GM12878 (cell line): ENCODE data around the gene ECI1. TPM values are rescaled to one million over a fixed set of nuclear protein-coding genes. Genes with fewer than 3 reads are reported as not detected.

Source experiments
- ATAC-seq: fragments of 200-7000 bp; cut with Tn5 transposase; 3 replicates; pipeline ENCODE4 v1.9.1; 2020; ENCODE audit warnings: mild to moderate bottlenecking, moderate library complexity
- BruUV-seq: library from RNA; stranded (reverse); fragments of 400-500 nt; replicated peaks from 2 replicates; lab custom pipeline; 2021; lab: Mats Ljungman, UMichigan
- CTCF ChIA-PET: fragments of 300-600 bp; sonication (Branson Sonifier 250); formaldehyde crosslinking; extraction: SDS; loops from one replicate; lab custom pipeline; 2021; ENCODE audit warnings: inconsistent platforms; lab: Yijun Ruan, JAX
- POLR2A ChIA-PET: fragments of 350-600 bp; formaldehyde crosslinking; extraction: SDS; loops from one replicate; lab custom pipeline; 2021; ENCODE audit warnings: inconsistent platforms; lab: Charles Lee
- RAD21 ChIA-PET: fragments of 300-600 bp; sonication (Branson Sonifier 250); formaldehyde crosslinking; loops from one replicate; lab custom pipeline; 2023; ENCODE audit warnings: antibody characterized with exemption; ENCODE audit not compliant: unreplicated experiment; lab: Charles Lee
- SMC1A ChIA-PET: fragments of 300-600 bp; sonication (Branson Sonifier 250); formaldehyde crosslinking; loops from one replicate; lab custom pipeline; 2023; ENCODE audit not compliant: unreplicated experiment, uncharacterized antibody; lab: Charles Lee
- DNase-seq: peaks from one replicate; pipeline ENCODE4 v3.0.0-alpha.2; 2011; ENCODE audit warnings: low read depth, low spot score
- FAIRE-seq: peaks from 3 replicates; lab custom pipeline; 2011; peaks lifted over from hg19 to GRCh38; lab: Jason Lieb, UNC
- H2AFZ ChIP-seq: 2 replicates; pipeline ENCODE4 v1.6.0; 2011; ENCODE audit warnings: low read depth, low read length, control low read depth; ENCODE audit not compliant: control insufficient read depth
- H3K27ac ChIP-seq: 2 replicates; pipeline ENCODE4 v1.5.1; 2011; ENCODE audit warnings: control low read depth; ENCODE audit not compliant: control insufficient read depth, insufficient read depth
- H3K27me3 ChIP-seq, 2 experiments: replicated peaks in 1 of 2; 2 replicates each; pipeline versions ENCODE4 v1.6.0 to v1.6.1; 2011; ENCODE audit warnings: low read length in 1 of 2; ENCODE audit not compliant: control insufficient read depth in 2 of 2, insufficient read depth in 2 of 2
- H3K36me3 ChIP-seq, 2 experiments: 2 replicates each; pipeline ENCODE4 v1.5.1; 2011; ENCODE audit warnings: low read length in 1 of 2; ENCODE audit not compliant: control insufficient read depth in 2 of 2, insufficient read depth in 2 of 2
- H3K4me1 ChIP-seq: 2 replicates; pipeline ENCODE4 v1.6.1; 2011; ENCODE audit warnings: mild to moderate bottlenecking, low read length, moderate library complexity, mixed read lengths; ENCODE audit not compliant: control insufficient read depth, insufficient read depth
- H3K4me2 ChIP-seq: 2 replicates; pipeline ENCODE4 v1.6.0; 2011; ENCODE audit warnings: control low read depth; ENCODE audit not compliant: control insufficient read depth, insufficient read depth
- H3K4me3 ChIP-seq: fragments of 200-600 bp; sonication (generic); 2 replicates; pipeline ENCODE4 v1.5.1; 2016
- H3K79me2 ChIP-seq: 2 replicates; pipeline ENCODE4 v1.6.0; 2011; ENCODE audit warnings: low read length; ENCODE audit not compliant: control insufficient read depth, insufficient read depth
- H3K9ac ChIP-seq: 2 replicates; pipeline ENCODE4 v1.8.0; 2011; ENCODE audit warnings: low read length, control low read depth, mixed read lengths; ENCODE audit not compliant: control insufficient read depth, insufficient read depth
- H3K9me3 ChIP-seq: replicated peaks from 3 replicates; pipeline ENCODE4 v1.5.1; 2011; ENCODE audit warnings: mild to moderate bottlenecking, low read length; ENCODE audit not compliant: control insufficient read depth, insufficient read depth
- H4K20me1 ChIP-seq: 2 replicates; pipeline ENCODE4 v1.6.0; 2011; ENCODE audit not compliant: control insufficient read depth, insufficient read depth
- BACH1 ChIP-seq: fragments of 450-650 bp; IDR thresholded peaks from 2 replicates; pipeline ENCODE4 v1.6.1; 2017; ENCODE audit warnings: mild to moderate bottlenecking, borderline replicate concordance
- BMI1 ChIP-seq: fragments of 450-650 bp; IDR thresholded peaks from 2 replicates; pipeline ENCODE4 v1.6.1; 2016; ENCODE audit warnings: mild to moderate bottlenecking, moderate library complexity, borderline replicate concordance
- CHD1 ChIP-seq: IDR thresholded peaks from 2 replicates; pipeline ENCODE4 v1.6.1; 2012; ENCODE audit warnings: low read depth, low read length, improper control_type of control experiment
- HDGF ChIP-seq: fragments of 450-650 bp; IDR thresholded peaks from 2 replicates; pipeline ENCODE4 v1.6.1; 2016; ENCODE audit warnings: antibody characterized with exemption
- IRF5 ChIP-seq: fragments of 450-650 bp; IDR thresholded peaks from 2 replicates; pipeline ENCODE4 v1.6.1; 2017; ENCODE audit warnings: borderline replicate concordance
- JUNB ChIP-seq: IDR thresholded peaks from 2 replicates; pipeline ENCODE4 v1.6.1; 2016; ENCODE audit warnings: antibody characterized with exemption, mild to moderate bottlenecking
- RAD21 ChIP-seq: IDR thresholded peaks from 2 replicates; pipeline ENCODE4 v1.6.1; 2011; ENCODE audit warnings: mild to moderate bottlenecking, low read depth, low read length, moderate library complexity; ENCODE audit not compliant: insufficient read depth
- SPI1 ChIP-seq: IDR thresholded peaks from 2 replicates; pipeline ENCODE4 v1.6.1; 2011; ENCODE audit warnings: low read depth, mild to moderate bottlenecking, low read length, moderate library complexity, borderline replicate concordance; ENCODE audit not compliant: insufficient read depth
- SUZ12 ChIP-seq: fragments of 200-600 bp; sonication (generic); IDR thresholded peaks from one replicate; pipeline ENCODE4 v1.6.1; 2018; ENCODE audit warnings: antibody characterized with exemption, mild to moderate bottlenecking; ENCODE audit not compliant: unreplicated experiment
- ZNF207 ChIP-seq: fragments of 450-650 bp; IDR thresholded peaks from 2 replicates; pipeline ENCODE4 v1.6.1; 2014; ENCODE audit warnings: antibody characterized with exemption, mild to moderate bottlenecking, borderline replicate concordance
- ZSCAN29 ChIP-seq: fragments of 450-650 bp; IDR thresholded peaks from 2 replicates; pipeline ENCODE4 v1.6.1; 2017; ENCODE audit warnings: mild to moderate bottlenecking, moderate library complexity
- WGBS: methylation state at CpG from one replicate; pipeline ENCODE4 v1.1.6; 2016; ENCODE audit warnings: low lambda C conversion rate; ENCODE audit not compliant: insufficient replicate concordance, insufficient coverage; ENCODE audit errors: missing lambda C conversion rate; 5-methylcytosine and 5-hydroxymethylcytosine counted together
- in situ Hi-C: fragments of 300-500 bp; cut with MboI; formaldehyde crosslinking; loops from 9 replicates; pipeline ENCODE4 v1.14.3; 2018; ENCODE audit warnings: mixed read lengths
- intact Hi-C: fragments of 100-400 bp; cut with micrococcal nuclease; formaldehyde crosslinking; loops from one replicate; pipeline ENCODE4 v1.14.2; 2022; ENCODE audit not compliant: unreplicated experiment
- polyA plus RNA-seq, 11 experiments: library from polyadenylated mRNA; depleted of rRNA in 4 of 11; unstranded in 6 of 11; stranded (reverse) in 5 of 11; fragments of >200 nt; fragmentation: Nextera tagmentation in 4 of 11; fragmentation: Illumina TruSeq in 1 of 11; extraction: Ambion mirVana in 4 of 11; extraction: Trizol in 1 of 11; gene quantifications; 1 replicate in 1 of 11; 2 replicates in 10 of 11; pipeline versions ENCODE4 v1.2.1 to v1.2.3, GENCODE V29; 2011 to 2016; ENCODE audit warnings: inconsistent platforms in 2 of 11, missing spikeins in 2 of 11, low read depth in 1 of 11
- total RNA-seq, 4 experiments: library from RNA; depleted of rRNA in 3 of 4; stranded (reverse); fragments of >200 nt in 3 of 4; fragmentation: Illumina TruSeq in 1 of 4; extraction: Trizol in 1 of 4; gene quantifications; 2 replicates each; pipeline versions ENCODE4 v1.2.1 to v1.2.3, GENCODE V29; 2013 to 2021

ECI1 gene
- total and polyA plus RNA-seq, 10 of the 15 experiments (the other 5 are each of a cell fraction or from before 2014, with no cell fraction given) = 2.2 to 82.1 (median 24.8) TPM

- no peaks in the 10 kb centered on the region for H3K79me2 ChIP-seq
- ChIA-PET POLR2A (no interaction called here), SMC1A (no interaction called here), RAD21 (no interaction called here), CTCF (interaction anchor here (0.9 kb wide), 1 partner anchor 54 kb away, joined by 3 read pairs; no protein-coding TSS in a partner anchor)
- peaks cover 12 to 15% of the 10 kb centered on the region in 2 experiments for H3K27me3 ChIP-seq
- H3K9me3 ChIP-seq = no peaks in the 10 kb centered on the region
- DNase-seq (no peak), FAIRE-seq (no peak), ATAC-seq (no peak)
- no TSS peak for BruUV-seq
- WGBS = 66% methylated on average over 6 of the region's 6 CpGs
- no peak overlapping the region for H3K9ac ChIP-seq
- in situ Hi-C loops (no loop called here), intact Hi-C loops (no loop called here)
- H3K27ac ChIP-seq = no peak overlapping the region
- H4K20me1 ChIP-seq = no peaks in the 10 kb centered on the region
- no peak overlapping the region for H3K4me2 ChIP-seq
- TF ChIP-seq RAD21 (no peak), JUNB (no peak), SPI1 (no peak), CHD1 (no peak), BACH1 (no peak), BMI1 (no peak)
- H3K4me3 ChIP-seq = no peak overlapping the region
- no peaks in the 10 kb centered on the region; the same call in 1 of the 2 replicates for H3K4me1 ChIP-seq
- no peaks in the 10 kb centered on the region for H3K36me3 ChIP-seq
- no peak overlapping the region for H2AFZ ChIP-seq
These were observed 53.6 kb downstream of the ECI1 start for GRCh38 chr16:2197765-2198164.

GRCh38 chr16:2196981-2197511, 54.3 kb downstream of the ECI1 start:
- in situ Hi-C loops = no loop called here
- DNase-seq = no peak
- no peaks in the 10 kb centered on the region for H4K20me1 ChIP-seq
- no peaks in the 10 kb centered on the region for H3K36me3 ChIP-seq
- POLR2A ChIA-PET = no interaction called here
- 26% methylated on average over 27 of the region's 32 CpGs for WGBS
- RAD21 ChIA-PET = no interaction called here
- no peaks in the 10 kb centered on the region for H3K9me3 ChIP-seq
- H3K27ac ChIP-seq = no peak overlapping the region
- intact Hi-C loops = no loop called here
- no peak overlapping the region for H3K4me2 ChIP-seq
- TF ChIP-seq BMI1 (no peak), ZNF207 (no peak), ZSCAN29 (no peak), HDGF (no peak), SUZ12 (peak; percentile 56), IRF5 (no peak)
- FAIRE-seq = no peak
- no peak for ATAC-seq
- H3K9ac ChIP-seq = no peak overlapping the region
- no peak overlapping the region for H2AFZ ChIP-seq
- no peak overlapping the region for H3K4me3 ChIP-seq
- CTCF ChIA-PET = interaction anchor here (0.9 kb wide), 1 partner anchor 55 kb away, joined by 3 read pairs; no protein-coding TSS in a partner anchor
- SMC1A ChIA-PET = no interaction called here
- no peaks in the 10 kb centered on the region for H3K79me2 ChIP-seq
- no TSS peak for BruUV-seq
- peaks cover 12 to 15% of the 10 kb centered on the region in 2 experiments for H3K27me3 ChIP-seq
- no peaks in the 10 kb centered on the region; the same call in 1 of the 2 replicates for H3K4me1 ChIP-seq
